Lower lobe of right lung (tissue), 2 donors: ENCODE measurements around the gene SPP1. TPM values are rescaled to one million over a fixed set of nuclear protein-coding genes. Genes with fewer than 3 reads are reported as not detected.
A peak's percentile ranks its signal among the peaks of the same experiment; 100 is the strongest.

Experiments used
- ATAC-seq, 2 donors: fragments of 200-7000 bp; cut with Tn5 transposase; one replicate each; pipeline ENCODE4 v1.9.1; 2020 to 2022; ENCODE audit warnings: mild to moderate bottlenecking in 2 of 2, moderate library complexity in 2 of 2
- DNase-seq: peaks from one replicate; pipeline ENCODE4 v3.0.0-alpha.2; 2020
- H3K27ac ChIP-seq: fragments of 200-600 bp; one replicate; pipeline ENCODE4 v1.8.0; 2022
- H3K27me3 ChIP-seq: fragments of 200-600 bp; one replicate; pipeline ENCODE4 v1.8.0; 2022; ENCODE audit warnings: low read depth
- H3K36me3 ChIP-seq: fragments of 200-600 bp; one replicate; pipeline ENCODE4 v1.8.0; 2022; ENCODE audit warnings: mild to moderate bottlenecking
- H3K4me1 ChIP-seq: fragments of 200-600 bp; one replicate; pipeline ENCODE4 v1.8.0; 2022
- H3K4me3 ChIP-seq: fragments of 200-600 bp; one replicate; pipeline ENCODE4 v1.8.0; 2022; ENCODE audit warnings: mild to moderate bottlenecking
- H3K9me3 ChIP-seq: fragments of 200-600 bp; one replicate; pipeline ENCODE4 v1.8.0; 2022
- CTCF ChIP-seq: fragments of 200-600 bp; IDR thresholded peaks from one replicate; pipeline ENCODE4 v1.8.0; 2022; ENCODE audit warnings: antibody characterized with exemption, mild to moderate bottlenecking
- intact Hi-C: fragments of 100-400 bp; cut with DNase I; formaldehyde crosslinking; loops from one replicate; pipeline ENCODE4 v1.11.0; 2022
- total RNA-seq: library from RNA; stranded (reverse); fragmentation: NEBNext Ultra II Directional; extraction: Animal tissue kit (Norgen Biotek cat#: 25700); gene quantifications from one replicate; pipeline ENCODE4 v1.2.1, GENCODE V29; 2021
- donor health status: DM: no; HTN: yes; CAD: no; lungs with severe emphysema.

Gene SPP1
- total RNA-seq, 1 donor from 2014 or later = 8.0 TPM

- no peak overlapping the region for H3K27ac ChIP-seq
- no peaks in the 10 kb centered on the region for H3K9me3 ChIP-seq
- no peak for TF ChIP-seq CTCF
Measured at GRCh38 chr4:87947381-87948160, 27.9 kb upstream of the SPP1 start.

GRCh38 chr4:87949961-87950360, 25.6 kb upstream of the SPP1 start:
- TF ChIP-seq CTCF = no peak
- peak in 1 of 2 donors; percentile 53 for ATAC-seq

More at GRCh38 chr4:87947381-87948160, 27.9 kb upstream of the SPP1 start:
- Histone ChIP-seq H3K4me3 (no peak overlapping the region), H3K36me3 (no peaks in the 10 kb centered on the region), H3K4me1 (no peaks in the 10 kb centered on the region), H3K27me3 (no peaks in the 10 kb centered on the region)
- DNase-seq = no peak
- intact Hi-C loops = no loop called here
- ATAC-seq = no peak

GRCh38 chr4:87950493-87950892, 25.0 kb upstream of the SPP1 start:
- ATAC-seq = no peak
- intact Hi-C loops = no loop called here
- H3K4me3 ChIP-seq = no peak overlapping the region
- no peak overlapping the region for H3K27ac ChIP-seq
- no peaks in the 10 kb centered on the region for H3K4me1 ChIP-seq
- H3K36me3 ChIP-seq = no peaks in the 10 kb centered on the region
- no peak for DNase-seq
- H3K27me3 ChIP-seq = no peaks in the 10 kb centered on the region
- no peaks in the 10 kb centered on the region for H3K9me3 ChIP-seq
- TF ChIP-seq CTCF = no peak

More at GRCh38 chr4:87949961-87950360, 25.6 kb upstream of the SPP1 start:
- intact Hi-C loops = no loop called here
- no peaks in the 10 kb centered on the region for H3K36me3 ChIP-seq
- H3K27ac ChIP-seq = no peak overlapping the region
- DNase-seq = no peak
- H3K9me3 ChIP-seq = no peaks in the 10 kb centered on the region
- H3K27me3 ChIP-seq = no peaks in the 10 kb centered on the region
- H3K4me1 ChIP-seq = no peaks in the 10 kb centered on the region
- no peak overlapping the region for H3K4me3 ChIP-seq

- Histone ChIP-seq H3K27me3 (no peaks in the 10 kb centered on the region), H3K9me3 (no peaks in the 10 kb centered on the region), H3K4me3 (no peak overlapping the region), H3K4me1 (no peaks in the 10 kb centered on the region), H3K27ac (no peak overlapping the region), H3K36me3 (no peaks in the 10 kb centered on the region)
- no peak for TF ChIP-seq CTCF
- no peak for DNase-seq
- intact Hi-C loops = no loop called here
- no peak for ATAC-seq
Measured at GRCh38 chr4:87950936-87951511, 24.5 kb upstream of the SPP1 start.

- intact Hi-C loops = no loop called here
- ATAC-seq (no peak), DNase-seq (no peak)
- TF ChIP-seq CTCF = no peak
- Histone ChIP-seq H3K27ac (no peak overlapping the region), H3K9me3 (no peaks in the 10 kb centered on the region), H3K4me1 (no peaks in the 10 kb centered on the region), H3K36me3 (no peaks in the 10 kb centered on the region), H3K27me3 (no peaks in the 10 kb centered on the region), H3K4me3 (no peak overlapping the region)
Measured at GRCh38 chr4:87953826-87954225, 21.7 kb upstream of the SPP1 start.
